ENCODE results near the gene GALNT9.

DNA sequence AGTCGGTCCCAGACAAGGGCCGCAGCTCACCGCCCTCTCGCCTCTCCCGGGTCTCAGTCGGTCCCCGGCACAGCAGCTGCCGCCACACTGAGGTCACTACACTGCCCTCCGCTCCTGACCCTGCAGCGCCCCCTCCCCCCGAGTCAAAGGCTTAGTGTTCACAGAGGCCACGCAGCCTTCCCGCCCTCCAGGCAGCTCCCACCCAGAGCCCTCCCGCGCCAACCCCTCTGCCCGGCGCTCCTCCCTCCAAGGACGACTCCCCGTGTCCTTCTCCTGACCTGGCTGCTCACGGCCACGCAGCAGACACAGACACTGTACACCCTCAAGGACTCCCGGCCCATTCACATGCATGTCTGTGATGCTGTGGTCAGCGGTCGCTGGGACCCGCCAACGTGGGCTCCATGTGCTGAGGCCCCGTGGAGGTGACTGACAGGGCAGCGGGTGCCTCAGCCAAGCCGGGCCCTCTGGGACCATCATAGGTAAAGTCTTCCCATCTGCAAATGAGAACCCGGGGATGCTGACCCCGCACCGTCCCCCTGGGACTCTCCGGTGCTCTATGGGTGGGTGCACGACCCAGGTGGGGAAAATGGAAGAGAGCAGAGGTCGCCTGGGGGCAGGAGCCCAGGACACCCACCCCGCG lies 16.3 kb upstream of the GALNT9 start:
- TF ChIP-seq CTCF (IDR thresholded peaks at IDR 0.05; ENCODE audit: poor library complexity, severe bottlenecking) (no peak), EZH2 (IDR thresholded peaks at IDR 0.05; ENCODE audit: borderline replicate concordance, insufficient read depth, low read length, poor library complexity, severe bottlenecking) (no peak)
